ENCODE measurements around the gene C15orf39.

DNA sequence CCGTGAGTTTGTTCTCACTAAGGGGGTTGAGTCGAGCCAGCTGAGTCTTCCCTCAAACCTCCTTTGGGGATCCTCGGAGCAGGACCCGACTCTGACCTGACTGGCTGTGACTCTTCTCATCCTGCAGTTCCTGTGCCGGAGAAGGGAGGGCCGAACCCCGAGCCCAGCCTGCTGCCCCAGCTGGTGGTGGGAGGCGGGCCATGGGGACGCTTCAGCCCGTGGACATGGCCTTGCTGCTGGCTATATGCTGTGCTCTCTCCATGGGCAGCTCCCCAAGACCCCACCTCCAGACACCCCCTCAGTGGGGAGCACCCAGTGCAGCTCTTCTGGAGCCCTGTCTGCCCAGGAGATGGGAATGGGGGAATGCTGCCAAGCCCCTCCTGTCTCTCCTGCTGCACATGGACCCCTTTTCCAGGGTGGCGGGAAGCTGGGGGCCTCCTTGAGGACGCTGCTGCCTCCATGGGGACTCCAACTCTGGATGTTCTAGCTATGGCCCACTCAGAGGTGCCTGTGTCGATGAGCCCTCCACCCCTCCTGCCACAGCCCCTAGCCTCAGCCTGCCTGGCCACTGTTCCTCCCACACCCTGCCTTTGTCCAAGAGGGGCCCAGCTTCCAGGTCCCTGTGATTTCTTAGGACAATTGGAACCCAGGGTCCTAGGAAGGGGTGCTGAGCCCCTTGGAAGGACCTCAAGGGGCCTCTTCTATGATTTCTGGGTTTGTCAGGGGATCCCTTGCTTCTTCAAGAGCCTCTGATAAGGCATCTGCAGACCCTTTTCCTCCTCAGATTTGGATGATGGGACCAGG is 12.8 kb downstream of the C15orf39 start:
- TF ChIP-seq, protein P1, sequence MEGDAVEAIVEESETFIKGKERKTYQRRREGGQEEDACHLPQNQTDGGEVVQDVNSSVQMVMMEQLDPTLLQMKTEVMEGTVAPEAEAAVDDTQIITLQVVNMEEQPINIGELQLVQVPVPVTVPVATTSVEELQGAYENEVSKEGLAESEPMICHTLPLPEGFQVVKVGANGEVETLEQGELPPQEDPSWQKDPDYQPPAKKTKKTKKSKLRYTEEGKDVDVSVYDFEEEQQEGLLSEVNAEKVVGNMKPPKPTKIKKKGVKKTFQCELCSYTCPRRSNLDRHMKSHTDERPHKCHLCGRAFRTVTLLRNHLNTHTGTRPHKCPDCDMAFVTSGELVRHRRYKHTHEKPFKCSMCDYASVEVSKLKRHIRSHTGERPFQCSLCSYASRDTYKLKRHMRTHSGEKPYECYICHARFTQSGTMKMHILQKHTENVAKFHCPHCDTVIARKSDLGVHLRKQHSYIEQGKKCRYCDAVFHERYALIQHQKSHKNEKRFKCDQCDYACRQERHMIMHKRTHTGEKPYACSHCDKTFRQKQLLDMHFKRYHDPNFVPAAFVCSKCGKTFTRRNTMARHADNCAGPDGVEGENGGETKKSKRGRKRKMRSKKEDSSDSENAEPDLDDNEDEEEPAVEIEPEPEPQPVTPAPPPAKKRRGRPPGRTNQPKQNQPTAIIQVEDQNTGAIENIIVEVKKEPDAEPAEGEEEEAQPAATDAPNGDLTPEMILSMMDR (IDR thresholded peaks at IDR 0.05; ENCODE audit: low read length): no peak
- TF ChIP-seq EZH2 (IDR thresholded peaks at IDR 0.05; ENCODE audit: borderline replicate concordance, low read length): no peak

Data from OCI-LY1 (cell line).